NCI-H446 (cell line): ENCODE measurements around the gene EEFSEC.

ENCODE experiments used
- DNase-seq, 2 experiments: peaks; one replicate each; lab custom pipeline; 2025; lab: John Stamatoyannopoulos, UW

The EEFSEC gene

GRCh38 chr3:128316481-128316891, 163.2 kb downstream of the EEFSEC start:
- DNase-seq: no peak

DNA sequence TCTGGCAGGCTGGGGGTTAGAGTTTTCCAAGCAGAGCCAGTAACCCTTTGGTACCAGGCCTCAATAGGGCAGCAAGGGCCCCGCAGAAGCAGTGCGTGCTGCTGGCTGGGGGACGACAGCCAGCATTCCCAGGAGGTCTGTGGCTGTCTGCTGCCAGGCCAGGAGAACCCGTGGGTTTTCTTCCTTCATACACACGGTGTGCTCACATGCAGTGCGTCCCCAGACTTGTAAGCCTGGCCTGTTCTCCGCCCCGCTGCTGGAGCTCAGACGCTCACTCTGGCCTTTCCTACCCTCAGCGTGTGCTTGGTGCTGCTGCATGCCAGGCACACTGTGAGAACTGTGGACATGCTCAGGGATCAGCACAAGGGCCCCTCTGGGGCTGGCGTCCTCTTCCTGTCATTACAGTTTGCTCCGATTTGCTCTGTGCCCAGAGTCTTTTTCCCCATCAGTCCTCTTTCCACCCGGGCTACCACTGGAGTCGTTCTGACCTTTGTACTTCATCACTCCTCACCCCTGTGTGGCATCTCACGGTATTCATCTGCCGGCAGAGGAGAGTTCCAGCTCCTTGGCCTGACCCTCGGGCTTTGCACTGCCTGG, 163.9 kb downstream of the EEFSEC start:
- no peak for DNase-seq

GRCh38 chr3:128317698-128318231, 164.5 kb downstream of the EEFSEC start:
- DNase-seq: peak in 1 of 2 experiments; percentile 31

- no peak for DNase-seq
Observed at GRCh38 chr3:128318275-128318941, 165.1 kb downstream of the EEFSEC start.

DNA sequence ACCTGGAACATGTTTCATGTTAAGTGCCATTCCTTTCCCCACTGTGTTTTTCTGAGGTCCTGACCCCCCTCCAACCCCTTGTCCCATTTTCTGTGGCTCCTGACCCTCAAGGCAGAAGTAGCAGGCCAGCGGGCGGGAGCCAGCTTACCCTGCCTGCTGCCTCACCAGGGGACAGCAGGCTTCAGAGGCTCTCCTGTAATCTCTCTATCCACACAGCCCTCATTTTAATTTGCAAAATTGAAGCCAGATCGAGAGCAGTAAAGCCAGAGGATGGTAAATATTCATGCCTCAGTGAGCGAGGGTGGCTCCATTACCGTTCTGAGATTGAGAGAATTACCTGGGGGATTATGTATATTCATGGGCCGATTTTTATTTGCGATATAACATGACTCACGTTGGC, 165.8 kb downstream of the EEFSEC start:
- DNase-seq: no peak

DNA sequence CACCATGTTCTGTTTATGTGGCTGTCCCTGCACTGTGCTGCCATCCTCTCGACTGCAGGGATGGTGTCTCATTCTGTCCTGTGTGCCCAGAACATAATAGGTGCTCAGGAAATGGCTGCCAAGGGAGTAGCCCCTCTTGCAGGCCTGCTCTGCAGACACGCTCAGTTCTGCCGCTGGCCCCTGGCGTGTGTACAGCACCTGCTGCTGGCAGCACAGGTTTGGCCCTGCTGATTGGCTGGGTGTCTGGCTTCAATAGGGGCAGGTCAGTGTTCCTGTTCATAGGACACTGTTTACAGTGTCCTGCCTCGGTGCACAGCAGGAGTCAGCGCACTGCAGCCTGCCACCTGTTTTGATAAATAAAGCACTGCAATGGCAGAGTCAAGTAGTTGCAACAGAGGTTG, 166.5 kb downstream of the EEFSEC start:
- no peak for DNase-seq

- peak in 1 of 2 experiments; percentile 16 for DNase-seq
Observed at GRCh38 chr3:128320551-128321340, 167.5 kb downstream of the EEFSEC start.

DNA sequence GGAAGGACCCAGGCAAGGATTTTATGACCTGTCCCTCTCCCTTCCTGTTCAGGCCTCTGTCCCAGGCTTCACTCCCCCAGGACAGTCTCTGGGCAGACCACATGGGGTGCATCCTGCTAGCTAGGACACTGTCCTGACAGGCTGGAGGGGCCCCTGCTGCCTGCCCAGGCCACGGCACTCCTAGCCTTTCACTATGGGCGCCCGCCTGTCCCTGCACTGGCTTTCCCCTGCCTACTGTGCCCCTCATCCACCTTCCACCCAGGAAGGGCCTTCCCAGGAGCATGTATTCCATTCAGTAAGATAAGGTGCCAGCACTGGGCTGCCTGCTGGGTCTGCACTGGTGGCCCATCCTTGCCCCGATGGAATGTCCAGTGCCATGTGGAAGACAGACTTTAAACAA, 168.1 kb downstream of the EEFSEC start:
- DNase-seq: no peak

GRCh38 chr3:128322030-128323022, 169.0 kb downstream of the EEFSEC start:
- DNase-seq: peak in 1 of 2 experiments; percentile 13

GRCh38 chr3:128323206-128324081, 170.2 kb downstream of the EEFSEC start:
- peak in 1 of 2 experiments; percentile 34 for DNase-seq

DNA sequence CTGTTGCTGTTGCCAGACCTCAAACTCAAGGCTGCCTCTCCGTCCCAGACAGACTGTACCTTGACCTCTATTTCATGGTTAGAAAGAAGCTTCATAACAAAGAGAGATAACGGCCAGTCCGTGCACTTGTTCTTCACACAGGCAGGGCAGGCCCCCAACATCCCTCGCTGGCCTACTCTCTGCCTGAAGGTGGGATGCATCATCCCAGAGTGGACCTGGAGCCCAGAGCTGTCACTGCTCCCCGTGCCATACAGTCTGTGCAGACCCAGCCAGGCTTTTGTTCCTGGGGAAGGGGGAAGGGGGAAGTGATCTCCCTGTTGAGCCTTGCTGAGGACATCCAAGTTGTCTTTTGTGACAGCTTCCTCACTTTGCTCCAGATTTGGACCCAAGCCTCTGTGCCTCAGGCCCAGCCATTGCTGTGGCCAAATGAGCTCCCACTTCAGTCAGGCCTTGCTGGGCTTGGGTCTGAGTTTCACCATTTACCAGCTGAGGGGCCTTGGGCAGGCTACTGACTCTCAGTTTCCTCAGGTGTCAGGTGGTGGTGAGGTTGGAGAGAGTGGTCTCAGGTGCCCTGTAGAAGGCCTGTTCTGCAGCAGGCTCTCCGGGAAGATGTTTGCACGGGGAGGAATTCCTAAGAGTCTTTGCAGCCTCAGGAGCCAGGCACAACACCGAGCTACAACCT, 171.8 kb downstream of the EEFSEC start:
- DNase-seq: no peak

GRCh38 chr3:128326051-128326823, 173.0 kb downstream of the EEFSEC start:
- DNase-seq: no peak

- peak in 1 of 2 experiments; percentile 35 for DNase-seq
Observed at GRCh38 chr3:128327606-128328031, 174.3 kb downstream of the EEFSEC start.

DNA sequence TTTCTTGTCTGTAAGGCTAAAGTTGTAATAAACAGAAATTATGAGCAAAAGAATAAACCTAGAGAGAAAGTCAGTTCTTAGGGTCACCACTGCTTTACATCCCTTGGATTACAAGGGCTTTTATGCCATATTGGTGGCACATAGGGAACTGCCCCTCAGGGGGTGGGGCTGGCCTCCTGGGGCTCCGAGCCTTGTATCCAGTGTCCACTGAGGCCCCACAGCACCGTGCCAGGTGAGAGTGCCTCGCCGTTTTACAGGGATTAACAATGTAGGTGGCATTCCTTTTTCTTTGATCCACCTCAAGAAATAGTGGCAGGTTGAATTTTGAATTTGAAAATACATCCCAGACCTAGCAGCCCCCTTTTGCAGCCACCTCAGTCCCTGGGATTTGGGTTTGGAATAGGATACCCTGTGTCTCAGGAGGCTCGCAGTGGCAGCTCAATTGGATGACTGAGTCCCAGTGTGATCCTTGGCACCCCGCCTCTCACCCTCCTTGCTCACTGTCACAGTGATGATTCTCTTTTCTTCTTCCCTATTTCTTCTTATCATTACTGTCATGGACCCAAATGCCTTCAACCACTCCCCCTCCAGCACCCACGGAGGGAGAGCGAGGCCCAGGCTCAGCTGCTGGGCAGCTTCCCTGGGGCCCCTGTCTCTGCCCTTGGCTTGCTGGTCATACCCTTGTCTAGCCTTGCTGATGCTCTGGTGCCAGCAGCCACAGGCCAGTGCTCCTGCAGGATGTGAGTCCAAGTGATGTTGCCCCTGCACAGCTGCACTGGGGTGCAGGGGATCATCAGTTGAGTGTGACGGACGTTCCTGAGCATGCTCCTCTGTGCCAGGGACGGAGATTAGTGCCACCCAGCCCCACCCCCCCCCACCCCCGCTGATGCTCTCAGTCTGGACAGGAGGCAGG, 175.5 kb downstream of the EEFSEC start:
- DNase-seq: no peak

DNA sequence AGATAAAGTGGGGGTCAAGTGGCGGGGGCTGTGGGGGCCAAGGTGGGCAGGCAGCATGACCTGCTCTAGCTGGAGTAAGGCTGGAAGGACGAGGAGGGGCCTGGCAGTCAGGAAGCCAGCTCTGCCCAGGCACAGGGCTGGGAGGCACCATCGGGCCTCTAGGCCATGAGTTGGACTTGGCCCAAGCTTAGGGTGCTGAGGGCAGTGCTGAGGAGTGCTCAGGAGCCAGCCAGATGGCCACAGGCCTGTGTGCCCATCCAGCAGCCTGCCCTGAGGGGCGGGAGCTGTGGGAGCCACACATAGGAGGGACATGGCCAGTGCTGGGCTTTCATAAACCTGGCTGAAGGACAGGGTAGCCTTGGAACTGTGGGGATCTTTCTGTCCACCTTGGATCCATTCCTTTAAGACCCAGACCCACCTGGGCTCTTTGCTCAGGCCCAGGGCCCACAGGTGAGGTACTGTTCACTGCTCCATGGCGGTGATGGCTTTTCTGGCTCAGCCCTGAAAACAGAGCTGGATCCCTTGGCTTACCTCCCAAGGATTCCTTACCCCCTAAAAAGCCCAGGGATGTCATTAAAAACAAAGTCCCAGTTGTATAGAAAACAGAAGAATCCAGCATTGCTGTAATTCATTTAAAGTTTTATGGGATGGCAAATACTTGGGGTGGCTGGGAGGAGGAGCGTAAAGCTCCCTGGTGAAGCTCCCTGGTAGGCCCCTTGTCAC, 176.4 kb downstream of the EEFSEC start:
- DNase-seq: no peak

DNA sequence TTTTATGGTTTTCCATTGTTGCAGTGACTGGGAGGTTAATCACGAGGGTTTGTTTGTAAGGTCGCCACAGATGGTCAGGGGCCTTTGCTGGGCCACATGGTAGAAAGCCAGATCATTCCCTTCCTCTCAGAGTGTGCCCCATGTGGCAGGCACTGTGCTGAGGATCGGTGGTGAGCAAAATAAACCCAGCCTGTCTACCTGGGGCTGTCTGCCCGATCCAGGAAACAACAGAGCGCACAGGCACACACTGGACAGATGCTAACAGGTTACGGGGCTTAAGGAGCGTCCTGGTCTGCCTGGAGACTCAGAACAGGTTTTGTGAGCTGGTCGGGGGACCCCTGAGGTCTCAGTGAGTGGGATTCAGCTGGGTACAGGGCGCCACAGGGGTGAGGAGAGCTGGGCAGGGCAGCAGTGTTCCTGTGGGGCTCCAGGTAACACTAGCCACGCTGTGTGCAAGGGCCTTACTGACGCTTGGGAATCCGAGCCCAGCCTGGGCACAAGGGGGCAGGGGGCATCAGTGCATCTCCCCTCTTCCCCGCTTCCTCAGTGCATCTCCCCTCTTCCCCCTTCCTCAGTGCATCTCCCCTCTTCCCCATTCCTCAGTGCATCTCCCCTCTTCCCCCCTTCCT, 177.0 kb downstream of the EEFSEC start:
- no peak for DNase-seq
